A549 (cell line): Measurements from ENCODE around the gene PRDM11.

Experiments used
- JUN ChIP-seq, 2 experiments: fragments of >200 bp; sonication (Bioruptor Twin); formaldehyde crosslinking; IDR thresholded peaks; 2 replicates in 1 of 2; 3 replicates in 1 of 2; pipeline ENCODE4 v1.6.1; 2016 to 2017
- MAZ ChIP-seq: fragments of 150-350 bp; IDR thresholded peaks from 2 replicates; pipeline ENCODE4 v1.6.1; 2014; ENCODE audit warnings: antibody characterized with exemption, low read depth, low read length, borderline replicate concordance
- SREBF2 ChIP-seq: fragments of 450-650 bp; IDR thresholded peaks from 2 replicates; pipeline ENCODE4 v1.6.1; 2014; ENCODE audit warnings: mild to moderate bottlenecking, moderate library complexity
- TF ChIP-seq, protein P1 (sequence below): fragments of >200 bp; sonication (Bioruptor Twin); formaldehyde crosslinking; IDR thresholded peaks from 3 replicates; pipeline ENCODE4 v1.5.1; 2016
- TF ChIP-seq, protein P2 (sequence below): IDR thresholded peaks from 2 replicates; pipeline ENCODE4 v1.6.1; 2012
- TF ChIP-seq, protein P3 (sequence below): fragments of 450-650 bp; IDR thresholded peaks from 2 replicates; pipeline ENCODE4 v1.6.1; 2014; ENCODE audit warnings: antibody characterized with exemption

DNA sequence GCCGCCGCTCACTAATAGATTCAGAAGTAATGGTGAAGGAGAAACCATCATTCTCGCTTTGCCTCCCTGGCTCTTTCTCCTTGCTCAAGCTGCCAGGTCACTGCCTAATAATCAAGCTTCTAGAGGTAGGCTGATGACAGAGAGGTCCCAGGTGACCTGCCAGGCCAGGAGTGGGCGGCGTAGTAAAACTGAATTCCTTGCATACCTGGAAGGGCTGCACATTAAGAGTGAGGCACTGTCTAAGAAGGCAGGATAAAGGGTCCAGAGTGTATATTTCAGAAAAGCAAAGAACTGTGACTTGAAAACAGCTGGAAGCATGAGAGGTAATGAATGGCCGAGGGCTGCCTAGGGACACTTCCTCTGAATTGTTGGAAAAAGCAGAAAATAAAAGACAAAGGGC, 135.6 kb downstream of the PRDM11 start:
- TF ChIP-seq, protein P1, sequence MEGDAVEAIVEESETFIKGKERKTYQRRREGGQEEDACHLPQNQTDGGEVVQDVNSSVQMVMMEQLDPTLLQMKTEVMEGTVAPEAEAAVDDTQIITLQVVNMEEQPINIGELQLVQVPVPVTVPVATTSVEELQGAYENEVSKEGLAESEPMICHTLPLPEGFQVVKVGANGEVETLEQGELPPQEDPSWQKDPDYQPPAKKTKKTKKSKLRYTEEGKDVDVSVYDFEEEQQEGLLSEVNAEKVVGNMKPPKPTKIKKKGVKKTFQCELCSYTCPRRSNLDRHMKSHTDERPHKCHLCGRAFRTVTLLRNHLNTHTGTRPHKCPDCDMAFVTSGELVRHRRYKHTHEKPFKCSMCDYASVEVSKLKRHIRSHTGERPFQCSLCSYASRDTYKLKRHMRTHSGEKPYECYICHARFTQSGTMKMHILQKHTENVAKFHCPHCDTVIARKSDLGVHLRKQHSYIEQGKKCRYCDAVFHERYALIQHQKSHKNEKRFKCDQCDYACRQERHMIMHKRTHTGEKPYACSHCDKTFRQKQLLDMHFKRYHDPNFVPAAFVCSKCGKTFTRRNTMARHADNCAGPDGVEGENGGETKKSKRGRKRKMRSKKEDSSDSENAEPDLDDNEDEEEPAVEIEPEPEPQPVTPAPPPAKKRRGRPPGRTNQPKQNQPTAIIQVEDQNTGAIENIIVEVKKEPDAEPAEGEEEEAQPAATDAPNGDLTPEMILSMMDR = no peak
- TF ChIP-seq, protein P2, sequence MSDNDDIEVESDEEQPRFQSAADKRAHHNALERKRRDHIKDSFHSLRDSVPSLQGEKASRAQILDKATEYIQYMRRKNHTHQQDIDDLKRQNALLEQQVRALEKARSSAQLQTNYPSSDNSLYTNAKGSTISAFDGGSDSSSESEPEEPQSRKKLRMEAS = no peak
- TF ChIP-seq SREBF2 (no peak), MAZ (no peak), JUN (IDR thresholded peaks at IDR 0.05) (no peak)
- TF ChIP-seq, protein P3, sequence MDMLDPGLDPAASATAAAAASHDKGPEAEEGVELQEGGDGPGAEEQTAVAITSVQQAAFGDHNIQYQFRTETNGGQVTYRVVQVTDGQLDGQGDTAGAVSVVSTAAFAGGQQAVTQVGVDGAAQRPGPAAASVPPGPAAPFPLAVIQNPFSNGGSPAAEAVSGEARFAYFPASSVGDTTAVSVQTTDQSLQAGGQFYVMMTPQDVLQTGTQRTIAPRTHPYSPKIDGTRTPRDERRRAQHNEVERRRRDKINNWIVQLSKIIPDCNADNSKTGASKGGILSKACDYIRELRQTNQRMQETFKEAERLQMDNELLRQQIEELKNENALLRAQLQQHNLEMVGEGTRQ = no peak
